HG03045 (cell line): Measurements from ENCODE around the gene DPH6.
"Not testable (repeated sequence)": the region's sequence is repeated elsewhere in the genome, so short reads cannot be mapped to it uniquely, and the experiment has no call there.

ENCODE experiments used
- ATAC-seq: cut with Tn5 transposase; IDR thresholded peaks from one replicate; pipeline ENCODE4 v1.9.1; 2021; ENCODE audit warnings: mild to moderate bottlenecking, moderate library complexity; ENCODE audit not compliant: unreplicated experiment

The DPH6 gene

GRCh38 chr15:35441279-35441678 is 104.7 kb downstream of the DPH6 start:
- ATAC-seq = not testable (repeated sequence)

GRCh38 chr15:35440265-35440664 is 105.7 kb downstream of the DPH6 start:
- ATAC-seq = no peak

- no peak for ATAC-seq
Measured at GRCh38 chr15:35439291-35439690, 106.7 kb downstream of the DPH6 start.

GRCh38 chr15:35437157-35437556 is 108.8 kb downstream of the DPH6 start:
- ATAC-seq = no peak

GRCh38 chr15:35436422-35436821 is 109.5 kb downstream of the DPH6 start:
- ATAC-seq = no peak

DNA sequence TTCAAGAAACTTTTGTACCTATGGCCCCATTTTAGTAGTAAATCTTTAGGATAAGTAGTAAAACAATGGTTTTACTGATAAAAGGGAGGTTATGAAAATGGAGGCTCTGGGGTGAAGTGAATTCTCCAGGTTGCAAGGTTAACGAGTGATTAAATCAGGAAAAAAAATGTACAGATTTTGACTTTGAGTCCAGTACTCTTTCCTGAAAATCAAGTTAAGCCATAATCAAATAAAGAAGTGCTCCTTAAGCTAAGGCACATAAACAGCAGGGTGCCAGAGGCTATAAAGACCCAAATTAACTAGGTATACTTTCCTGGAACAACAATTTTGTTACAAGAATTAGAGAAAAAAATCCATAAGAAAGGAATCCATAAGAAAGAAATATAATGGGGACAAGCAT is 114.7 kb downstream of the DPH6 start:
- ATAC-seq = no peak

- ATAC-seq = no peak
Measured at GRCh38 chr15:35430301-35430700, 115.7 kb downstream of the DPH6 start.

- ATAC-seq = no peak
Measured at GRCh38 chr15:35427496-35427895, 118.5 kb downstream of the DPH6 start.

DNA sequence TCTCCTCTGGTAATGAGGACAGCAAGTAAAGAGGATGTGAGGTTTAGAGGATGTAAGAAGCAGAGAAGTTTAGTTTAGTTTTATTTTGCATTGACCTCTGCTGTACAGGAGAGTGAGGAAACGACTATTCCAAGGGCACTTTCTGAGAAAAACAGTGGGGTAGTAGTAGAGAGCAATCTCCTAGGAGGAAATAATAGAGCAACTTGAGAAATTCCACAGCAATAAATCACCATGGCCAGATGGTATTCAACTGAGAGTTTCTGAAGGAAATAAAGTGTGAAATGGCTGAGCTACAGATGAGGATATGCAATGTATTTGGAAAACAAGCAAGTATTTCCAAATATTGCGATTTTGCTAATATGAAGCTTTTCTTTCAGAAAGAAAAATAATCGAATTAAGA is 118.9 kb downstream of the DPH6 start:
- no peak for ATAC-seq

DNA sequence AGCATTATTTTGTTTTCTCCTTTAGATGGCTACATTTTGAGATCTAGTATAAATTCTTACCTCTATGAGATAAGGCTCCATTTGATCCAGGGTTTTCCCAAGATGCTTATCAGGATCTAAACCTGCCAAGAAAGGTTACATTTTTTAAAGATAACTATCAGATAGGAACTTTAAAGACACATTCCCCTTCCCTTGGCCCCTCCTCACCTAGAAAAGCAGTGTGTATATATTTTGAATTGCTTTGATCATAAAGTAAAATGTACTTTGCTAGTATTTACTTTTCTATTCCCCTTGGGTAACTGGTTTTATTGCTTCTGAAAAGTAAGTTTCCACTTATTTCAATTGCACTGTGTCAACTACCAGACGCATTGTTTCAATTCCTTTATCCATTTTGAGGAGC is 135.2 kb downstream of the DPH6 start:
- no peak for ATAC-seq

GRCh38 chr15:35399901-35400300 is 146.1 kb downstream of the DPH6 start:
- ATAC-seq = no peak

GRCh38 chr15:35397027-35397426 is 148.9 kb downstream of the DPH6 start:
- no peak for ATAC-seq

- ATAC-seq = no peak
Measured at GRCh38 chr15:35394416-35394815, 151.5 kb downstream of the DPH6 start.

- no peak for ATAC-seq
Measured at GRCh38 chr15:35393398-35393797, 152.6 kb downstream of the DPH6 start.

GRCh38 chr15:35391408-35391984 is 154.5 kb downstream of the DPH6 start:
- ATAC-seq = not testable (repeated sequence)

GRCh38 chr15:35383506-35383905 is 162.5 kb downstream of the DPH6 start:
- no peak for ATAC-seq

GRCh38 chr15:35381328-35381727 is 164.6 kb downstream of the DPH6 start:
- ATAC-seq = no peak

DNA sequence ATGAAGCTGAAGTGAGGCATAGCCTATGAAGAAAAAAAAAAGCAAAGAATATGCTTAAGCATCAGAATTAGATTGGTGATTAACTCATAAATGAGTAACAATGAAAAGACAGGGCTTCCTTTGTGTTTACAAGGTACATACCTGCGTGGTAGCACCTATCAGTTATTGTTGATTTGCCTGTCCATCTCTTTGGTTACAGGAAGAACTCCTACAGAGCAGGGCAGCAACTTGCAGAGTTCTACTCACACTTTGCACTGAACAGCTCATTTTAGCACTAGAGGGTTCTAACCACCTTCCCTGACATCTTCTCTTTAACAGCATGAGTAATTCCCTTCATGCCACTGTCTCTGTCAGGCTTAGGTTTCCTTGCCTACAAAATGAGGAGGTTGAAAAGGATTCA is 166.0 kb downstream of the DPH6 start:
- no peak for ATAC-seq

DNA sequence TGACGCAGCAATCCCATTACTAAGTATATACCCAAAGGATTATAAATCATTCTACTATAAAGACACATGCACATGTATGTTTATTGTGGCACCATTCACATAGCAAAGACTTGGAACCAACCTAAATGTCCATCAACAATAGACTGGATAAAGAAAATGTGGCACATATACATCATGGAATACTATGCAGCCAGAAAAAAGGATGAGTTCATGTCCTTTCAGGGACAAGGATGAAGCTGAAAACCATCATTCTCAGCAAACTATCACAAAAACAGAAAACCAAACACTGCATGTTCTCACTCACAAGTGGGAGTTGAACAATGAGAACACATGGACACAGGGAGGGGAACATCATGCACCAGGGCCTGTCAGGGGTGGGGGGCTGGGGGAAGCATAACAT is 167.5 kb downstream of the DPH6 start:
- ATAC-seq = not testable (repeated sequence)

- no peak for ATAC-seq
Measured at GRCh38 chr15:35376707-35377106, 169.3 kb downstream of the DPH6 start.

GRCh38 chr15:35374661-35375060 is 171.3 kb downstream of the DPH6 start:
- no peak for ATAC-seq

GRCh38 chr15:35362195-35362829 is 183.7 kb downstream of the DPH6 start:
- ATAC-seq = no peak

GRCh38 chr15:35358824-35359223 is 187.1 kb downstream of the DPH6 start:
- no peak for ATAC-seq
